Cerebellar cortex (tissue), 1 donor: ENCODE data around the gene L1CAM.

Experiments used
- DNase-seq: peaks from one replicate; pipeline ENCODE4 v3.0.0-alpha.2; 2015; ENCODE audit warnings: low spot score

Gene L1CAM

DNA sequence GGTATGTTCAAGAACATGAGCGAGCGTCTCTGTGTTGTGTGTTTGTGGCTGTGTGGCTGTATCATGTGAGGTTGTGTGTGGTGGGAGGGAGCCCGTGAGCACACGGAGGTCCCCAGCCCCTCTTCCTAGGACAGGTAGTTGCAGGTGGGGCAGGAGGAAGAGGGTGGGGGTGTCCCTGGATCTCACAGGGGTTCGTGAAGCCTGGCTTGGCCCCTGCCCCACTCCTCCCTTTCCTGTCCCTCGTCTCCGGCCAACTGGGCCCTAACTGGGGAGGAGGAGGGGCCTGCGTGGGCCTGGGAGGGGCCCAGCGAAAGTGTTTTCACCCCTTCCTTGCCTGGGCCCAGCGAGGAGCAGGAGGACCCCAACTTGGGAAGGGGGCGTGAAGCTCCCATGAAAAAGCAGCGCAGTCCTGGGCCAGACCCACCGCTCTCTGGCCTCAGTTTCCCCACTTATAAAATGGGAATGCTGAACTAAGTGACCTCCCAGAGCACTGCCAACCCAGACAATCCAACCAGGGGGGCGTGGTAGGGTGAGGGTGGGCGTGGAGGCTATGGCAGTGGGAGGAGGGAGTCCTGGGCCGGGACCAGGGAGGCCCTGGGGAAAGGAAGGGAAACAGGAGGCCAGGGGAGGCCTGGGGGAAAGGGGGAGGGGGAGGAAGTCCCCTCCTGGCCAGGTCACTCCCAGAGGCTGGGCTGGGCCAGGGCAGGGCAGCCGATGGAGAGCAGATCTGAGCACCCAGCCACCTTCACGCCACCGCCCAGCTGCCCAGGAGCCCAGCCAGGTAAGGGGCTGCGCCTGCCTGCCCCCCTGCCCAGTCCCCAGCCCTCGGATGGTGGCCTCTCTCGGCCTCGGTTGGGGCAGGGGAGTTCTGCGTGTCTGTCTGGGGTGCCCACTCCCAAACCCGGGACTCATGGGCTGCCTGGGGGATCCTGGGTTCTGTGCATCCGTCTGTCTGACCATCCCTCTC is 18.3 kb upstream of the L1CAM start, which contains the start of gene AVPR2:
AVPR2 (plus strand) TSS at position 683 of the 967 bp plus-strand sequence. CDS start 473 bp downstream, outside the sequence.
- DNase-seq: no peak

GRCh38 chrX:153903238-153903980 is 17.4 kb upstream of the L1CAM start:
- no peak for DNase-seq

GRCh38 chrX:153902385-153902784 is 16.4 kb upstream of the L1CAM start:
- no peak for DNase-seq

DNA sequence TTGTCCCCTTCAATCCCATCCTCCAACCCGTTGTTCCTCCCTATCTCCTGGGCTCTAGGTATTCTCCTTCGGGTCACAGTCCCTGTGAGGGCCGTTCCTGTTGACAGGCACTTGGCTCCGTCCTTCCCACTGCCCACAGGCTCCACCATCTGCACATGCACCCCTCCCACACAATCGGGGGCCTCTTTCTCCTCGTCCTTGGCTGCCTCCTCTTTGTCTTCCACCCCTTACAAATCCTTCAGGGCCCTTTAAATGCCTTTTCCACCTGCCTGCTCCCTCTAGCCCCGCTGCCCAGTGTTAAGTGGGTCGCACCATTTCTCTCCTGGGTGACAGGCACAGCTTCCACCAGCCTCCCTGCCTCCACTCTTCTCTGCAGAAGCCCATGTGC is 15.8 kb upstream of the L1CAM start:
- no peak for DNase-seq

DNA sequence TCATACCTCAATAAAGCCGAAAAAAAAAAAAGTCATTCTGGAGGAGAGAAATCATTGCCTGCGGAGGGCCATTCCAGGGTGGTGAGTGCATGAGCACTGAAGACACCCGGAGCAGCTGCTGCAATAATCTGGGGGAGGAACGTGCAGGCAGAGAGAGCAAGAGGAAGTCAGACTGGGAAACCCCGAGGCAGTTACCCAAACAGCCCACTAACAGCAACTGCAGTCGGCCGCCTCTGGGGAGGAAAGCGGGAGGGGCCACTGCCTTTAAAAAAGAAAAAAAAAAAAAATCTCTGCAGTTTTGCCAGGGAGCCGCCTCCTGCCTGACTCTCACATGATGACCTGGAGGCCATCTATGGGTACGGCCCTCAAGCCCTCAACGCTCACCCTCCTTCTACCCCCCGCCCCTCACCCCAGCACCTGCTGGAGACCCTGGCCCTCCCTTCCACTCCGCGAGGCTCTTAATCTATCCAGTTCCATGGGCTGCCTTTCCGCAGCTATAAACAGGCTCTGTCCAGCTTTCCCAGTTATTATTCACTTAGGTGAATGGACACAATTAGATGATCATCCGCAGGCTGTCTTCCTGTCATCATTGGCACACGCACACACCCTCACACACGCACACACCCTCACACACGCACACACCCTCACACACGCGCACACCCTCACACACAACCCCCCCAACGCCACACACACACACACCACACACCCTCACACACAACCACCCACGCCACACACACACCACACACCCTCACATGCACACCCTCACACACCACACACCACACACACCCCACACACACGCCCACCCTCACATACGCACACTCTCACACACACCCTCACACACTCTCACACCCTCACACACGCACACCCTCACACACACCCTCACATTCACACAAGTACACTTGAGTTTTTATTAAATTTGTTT is 15.1 kb upstream of the L1CAM start:
- DNase-seq: no peak

DNA sequence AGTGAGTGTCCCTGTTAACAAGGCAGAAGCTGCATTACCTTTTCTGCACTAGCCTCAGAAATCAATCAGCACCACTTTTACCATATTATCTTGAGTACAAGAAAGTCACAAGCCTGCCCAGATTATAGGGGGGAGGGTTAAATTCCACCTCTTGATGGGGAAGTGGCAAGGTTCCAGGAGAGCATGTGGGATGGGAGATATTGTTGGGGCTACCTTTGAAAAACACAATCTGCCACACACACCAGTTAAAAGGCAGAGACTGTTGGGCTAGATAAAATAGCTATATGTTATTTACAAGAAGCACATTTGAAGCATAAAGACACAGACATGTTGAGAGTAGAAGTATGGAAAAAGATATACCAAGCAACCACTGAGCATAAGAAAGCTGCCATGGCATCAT is 11.9 kb upstream of the L1CAM start:
- peak; percentile 17 for DNase-seq

GRCh38 chrX:153889123-153889522 is 3.1 kb upstream of the L1CAM start:
- no peak for DNase-seq

DNA sequence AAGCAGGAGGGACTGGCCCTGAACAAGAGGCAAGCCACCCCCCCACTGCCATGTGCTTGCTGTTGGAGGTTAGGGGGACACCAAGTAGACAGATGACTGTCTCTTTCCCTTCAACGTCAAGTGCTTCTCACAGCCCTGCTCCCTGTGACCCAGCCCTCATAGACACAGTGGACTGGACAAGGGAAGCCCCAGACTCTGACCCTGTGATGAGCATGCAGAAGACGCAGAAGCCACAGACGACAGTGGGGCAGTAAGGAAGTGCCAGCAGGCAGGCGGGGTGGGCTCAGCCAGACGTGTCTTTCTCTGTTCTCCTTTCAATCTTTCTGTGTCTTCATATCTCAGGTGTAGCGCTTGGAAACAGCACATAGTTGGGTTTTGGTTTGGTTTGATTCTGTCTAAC is 2.4 kb upstream of the L1CAM start:
- no peak for DNase-seq

DNA sequence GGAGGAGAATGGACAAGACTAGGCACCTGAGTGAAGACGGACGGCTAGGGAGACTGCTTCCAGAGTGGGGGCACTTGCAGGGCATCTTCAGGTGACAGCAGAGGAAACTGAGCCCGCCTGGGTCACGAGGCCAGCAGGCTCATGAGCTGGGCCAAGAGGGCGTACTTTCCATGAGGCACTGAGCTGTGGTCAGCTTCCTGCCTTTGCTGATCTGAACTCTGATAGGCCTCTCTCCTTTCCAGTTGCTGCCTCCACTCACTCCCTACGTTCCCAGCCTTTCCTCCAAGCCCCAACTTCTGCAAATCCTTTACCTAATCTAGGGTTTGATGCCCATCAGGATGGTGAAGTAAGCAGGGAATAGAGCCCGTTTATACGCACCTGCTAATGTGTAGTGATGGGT is 1.4 kb upstream of the L1CAM start:
- DNase-seq: no peak

GRCh38 chrX:153886915-153887314 is 942 bp upstream of the L1CAM start:
- DNase-seq: no peak

DNA sequence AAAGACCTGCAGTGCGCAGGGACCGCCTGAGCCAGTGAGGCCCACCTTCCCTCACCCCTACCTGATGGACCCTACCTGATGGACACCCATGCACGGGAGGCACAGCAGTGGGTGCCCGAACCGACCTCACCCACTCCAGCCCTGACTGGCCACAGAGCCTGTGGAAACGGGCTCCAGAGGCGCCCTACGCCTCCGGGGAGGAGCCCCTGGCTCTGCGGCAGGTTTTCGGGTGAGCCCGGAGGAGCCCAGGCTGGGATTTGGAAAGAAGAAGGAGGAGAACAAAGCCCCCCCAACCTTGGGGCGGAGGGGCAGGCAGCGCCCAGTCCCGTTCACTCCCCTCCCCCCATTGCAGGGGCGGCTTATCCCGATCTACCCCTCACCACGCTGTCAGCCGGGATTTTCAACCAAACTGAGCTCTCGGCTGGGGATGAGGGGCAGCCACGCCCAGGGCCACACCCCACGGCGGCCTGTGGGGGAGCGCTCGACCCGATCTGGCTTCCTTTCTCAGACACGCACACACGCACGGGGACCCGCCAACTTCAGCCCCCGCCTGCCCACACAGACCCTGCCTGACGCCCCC is 675 bp downstream of the L1CAM start:
- no peak for DNase-seq

- DNase-seq: no peak
These were observed 1.4 kb downstream of the L1CAM start for GRCh38 chrX:153884590-153884989.

- no peak for DNase-seq
These were observed 1.8 kb downstream of the L1CAM start for GRCh38 chrX:153884136-153884535.

DNA sequence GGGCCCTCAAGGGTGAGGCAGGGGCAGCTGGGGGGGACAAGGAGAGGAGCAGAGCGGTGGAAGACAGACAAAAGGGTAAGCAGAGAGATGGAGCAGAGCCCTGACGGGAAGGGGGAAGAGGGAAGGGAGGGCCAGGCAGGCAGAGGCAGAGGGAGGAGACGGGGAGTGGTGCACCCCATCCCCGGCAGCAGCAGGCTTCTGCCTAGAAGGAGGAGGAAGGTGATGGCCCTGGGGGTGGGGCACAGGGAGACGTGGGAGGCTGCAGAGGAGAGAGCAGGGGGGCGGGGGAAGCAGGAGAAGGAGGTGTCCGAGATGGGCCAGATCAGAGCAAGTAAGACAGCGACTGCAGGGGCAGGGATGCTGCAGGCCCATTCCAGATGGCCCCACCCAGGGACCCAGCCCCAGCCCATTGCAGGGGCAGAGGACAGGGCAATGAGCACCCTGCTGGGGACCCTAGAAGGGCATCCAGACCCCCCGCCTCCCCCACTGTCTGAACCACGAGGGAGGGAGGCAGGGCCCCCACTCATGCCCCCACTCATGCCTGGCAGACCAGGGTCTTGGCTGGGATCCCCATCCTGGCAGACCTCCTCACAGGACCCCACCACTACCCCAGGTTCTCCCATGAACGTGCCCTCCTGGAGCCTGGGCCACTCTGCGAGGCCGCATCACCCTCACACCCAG is 2.7 kb downstream of the L1CAM start:
- DNase-seq: no peak

GRCh38 chrX:153882557-153882956 is 3.4 kb downstream of the L1CAM start:
- no peak for DNase-seq

DNA sequence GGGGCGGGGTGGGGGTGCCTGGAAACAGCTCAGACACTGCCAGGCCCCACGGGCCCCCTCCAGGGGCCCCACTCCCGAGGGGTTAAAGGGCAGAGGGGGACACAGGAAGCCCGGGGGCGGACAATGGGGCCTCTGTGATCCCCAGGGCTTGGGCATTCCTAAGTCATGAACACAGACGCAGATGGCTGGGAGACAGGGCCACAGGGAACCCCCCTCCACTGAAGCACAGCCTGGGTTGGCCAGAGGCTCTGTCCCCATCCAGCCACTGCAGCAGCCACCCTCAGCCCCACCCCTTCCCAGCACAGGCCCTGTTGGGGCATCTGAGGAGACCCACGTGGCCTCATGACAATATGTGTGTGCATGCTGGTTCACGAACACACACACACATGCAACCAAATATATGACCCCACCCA is 3.9 kb downstream of the L1CAM start:
- no peak for DNase-seq

- DNase-seq: no peak
These were observed 4.7 kb downstream of the L1CAM start for GRCh38 chrX:153881281-153881680.

DNA sequence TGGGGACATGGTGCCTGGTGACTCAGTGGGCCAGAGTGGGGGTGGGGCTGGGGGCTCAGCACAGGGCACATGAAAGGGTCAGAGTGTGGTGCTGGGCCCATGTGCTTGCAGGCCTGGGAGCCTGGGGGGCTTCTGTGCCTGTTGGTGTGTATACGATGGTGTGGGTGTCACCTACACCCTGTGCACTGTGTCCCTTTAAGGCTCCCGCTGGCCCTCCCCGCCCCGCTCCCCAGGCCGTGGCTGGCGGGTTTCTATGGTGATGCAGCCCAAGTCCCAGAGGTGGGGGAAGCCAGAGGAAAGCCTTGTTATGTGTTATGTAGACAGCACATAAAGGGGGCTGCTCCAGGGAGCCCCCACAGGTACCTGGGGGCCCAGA is 5.5 kb downstream of the L1CAM start:
- no peak for DNase-seq

DNA sequence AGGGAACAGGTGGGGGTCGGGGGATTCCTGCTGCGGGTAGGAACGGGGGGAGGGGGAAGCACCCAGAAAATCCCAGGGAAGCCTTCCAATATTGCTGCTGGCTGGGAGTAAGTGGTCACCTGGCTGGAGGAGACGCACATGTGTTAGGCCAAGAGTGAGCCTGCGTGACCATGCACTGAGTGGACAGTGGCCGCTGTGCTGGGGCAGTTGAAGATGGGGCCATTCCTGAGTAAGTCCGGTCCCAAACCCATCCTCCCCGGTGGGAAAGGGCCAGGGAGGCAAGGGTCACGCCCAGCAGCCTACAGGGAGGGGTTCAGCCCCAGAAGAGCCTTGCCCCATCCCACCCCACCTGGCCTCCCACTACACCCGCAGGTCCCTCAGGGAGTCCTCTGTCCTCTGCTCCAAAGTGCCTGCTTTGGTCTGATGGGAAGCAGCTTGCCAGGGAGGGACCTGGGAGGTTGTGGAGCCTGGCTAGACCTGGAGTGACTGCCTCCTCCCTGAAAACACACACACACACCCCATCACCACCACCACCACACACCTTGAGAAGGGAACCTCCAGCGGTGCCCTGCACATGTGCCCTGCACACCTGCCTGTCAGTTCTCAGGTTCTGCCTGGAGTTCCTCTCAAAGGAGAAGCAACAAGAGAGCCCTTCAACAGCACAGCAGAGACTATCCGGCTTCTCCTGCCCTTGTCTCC is 6.1 kb downstream of the L1CAM start:
- DNase-seq: no peak

DNA sequence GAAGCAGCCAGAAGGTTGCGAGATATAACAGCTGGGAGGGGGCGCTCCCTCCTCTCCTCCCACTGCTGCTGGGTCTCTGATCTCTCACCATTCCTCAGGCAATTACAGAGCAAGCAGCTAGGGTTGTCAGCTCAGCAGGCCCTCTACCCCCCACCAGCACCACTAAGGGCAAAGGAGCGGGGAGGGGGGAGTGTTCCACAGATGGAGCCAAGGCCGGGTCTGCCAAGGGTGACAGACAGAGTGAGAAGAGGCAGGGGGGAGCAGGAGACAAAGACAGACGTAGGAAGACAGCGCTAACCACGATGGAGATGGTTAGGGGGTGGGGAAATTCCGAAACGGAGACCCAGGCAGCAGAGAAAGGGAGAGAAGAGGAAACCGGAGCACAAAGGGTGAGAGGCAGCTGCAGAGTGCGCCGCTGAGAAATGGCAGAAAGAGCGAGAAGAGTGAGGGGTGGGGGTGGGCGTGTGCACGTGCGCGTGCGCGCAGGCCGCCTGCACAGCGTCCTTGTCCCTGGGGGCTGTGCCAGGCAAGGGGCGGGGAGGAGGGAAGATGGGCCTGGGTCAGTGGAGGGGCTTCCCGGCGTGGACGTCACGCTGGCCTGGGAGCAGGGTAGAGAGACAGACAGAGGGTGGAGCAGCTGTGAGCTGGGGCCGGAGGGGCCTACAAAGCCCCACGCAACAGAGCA is 6.9 kb downstream of the L1CAM start:
- no peak for DNase-seq
